HEK293 (cell line): ENCODE measurements around the gene PLAC1.

ENCODE experiments used
- CTCF ChIA-PET: fragments of 350-600 bp; formaldehyde crosslinking; extraction: SDS; loops from one replicate; lab custom pipeline; 2021; ENCODE audit warnings: antibody characterized with exemption; lab: Yijun Ruan, JAX
- POLR2A ChIA-PET: fragments of 300-600 bp; formaldehyde crosslinking; extraction: SDS; loops from one replicate; lab custom pipeline; 2020; ENCODE audit warnings: antibody characterized with exemption, inconsistent platforms; lab: Yijun Ruan, JAX
- H3K27ac ChIP-seq: fragments of 200-500 bp; sonication (Bioruptor generic); 2 replicates; pipeline ENCODE4 v1.5.1; 2014; ENCODE audit warnings: low read depth, low read length, control low read depth, inconsistent platforms; ENCODE audit errors: extremely low read depth
- H3K36me3 ChIP-seq, 2 experiments: fragments of 200-500 bp in 1 of 2; sonication (Bioruptor generic) in 1 of 2; 1 replicate in 1 of 2; 2 replicates in 1 of 2; pipeline ENCODE4 v1.5.1; 2014 to 2017; ENCODE audit warnings: inconsistent platforms in 2 of 2, low read length in 2 of 2; ENCODE audit not compliant: control insufficient read depth in 2 of 2, insufficient read depth in 1 of 2
- H3K4me1 ChIP-seq: fragments of 200-500 bp; sonication (Bioruptor generic); 2 replicates; pipeline ENCODE4 v1.5.1; 2014; ENCODE audit warnings: mild to moderate bottlenecking, low read length, inconsistent platforms; ENCODE audit not compliant: control insufficient read depth, insufficient read depth
- H3K4me3 ChIP-seq: 2 replicates; pipeline ENCODE4 v1.5.1; 2011; ENCODE audit warnings: low read depth, mild to moderate bottlenecking, control low read depth, low read length, moderate library complexity
- H3K9me3 ChIP-seq: fragments of 200-500 bp; sonication (Bioruptor generic); 2 replicates; pipeline ENCODE4 v1.5.1; 2014; ENCODE audit warnings: low read depth, low read length, inconsistent platforms; ENCODE audit not compliant: control insufficient read depth, insufficient read depth
- GLI4 ChIP-seq: fragments of 450-650 bp; formaldehyde crosslinking; IDR thresholded peaks from 2 replicates; pipeline ENCODE4 v1.5.1; 2016; ENCODE audit warnings: missing biosample characterization, missing genetic modification characterization
- IKZF3 ChIP-seq: fragments of 450-650 bp; IDR thresholded peaks from 2 replicates; pipeline ENCODE4 v1.5.0; 2018; ENCODE audit warnings: missing biosample characterization, mild to moderate bottlenecking, missing genetic modification characterization, moderate library complexity
- KLF16 ChIP-seq: fragments of 450-650 bp; formaldehyde crosslinking; IDR thresholded peaks from 2 replicates; pipeline ENCODE4 v1.5.1; 2017; ENCODE audit warnings: missing biosample characterization, missing genetic modification characterization
- MEIS1 ChIP-seq: sonication (generic); formaldehyde crosslinking; IDR thresholded peaks from 2 replicates; pipeline ENCODE4 v1.8.1; 2022; ENCODE audit warnings: missing genetic modification reagents, mild to moderate bottlenecking, borderline replicate concordance
- PRDM1 ChIP-seq: fragments of 450-650 bp; formaldehyde crosslinking; IDR thresholded peaks from 2 replicates; pipeline ENCODE4; 2016; ENCODE audit warnings: missing biosample characterization, missing genetic modification characterization
- YY2 ChIP-seq: fragments of 450-650 bp; formaldehyde crosslinking; IDR thresholded peaks from 2 replicates; pipeline ENCODE4 v1.5.1; 2016; ENCODE audit warnings: missing biosample characterization, missing genetic modification characterization
- ZBTB17 ChIP-seq: fragments of 450-650 bp; formaldehyde crosslinking; IDR thresholded peaks from 2 replicates; pipeline ENCODE4 v1.5.1; 2016; ENCODE audit warnings: missing biosample characterization, missing genetic modification characterization
- ZBTB7A ChIP-seq: fragments of 450-650 bp; formaldehyde crosslinking; IDR thresholded peaks from 2 replicates; pipeline ENCODE4 v1.5.1; 2016; ENCODE audit warnings: low read depth, missing biosample characterization, missing genetic modification characterization
- ZBTB8A ChIP-seq: fragments of 450-650 bp; formaldehyde crosslinking; IDR thresholded peaks from 2 replicates; pipeline ENCODE4 v1.5.1; 2016; ENCODE audit warnings: missing biosample characterization, missing genetic modification characterization
- ZNF10 ChIP-seq: fragments of 450-650 bp; formaldehyde crosslinking; IDR thresholded peaks from 2 replicates; pipeline ENCODE4 v1.5.1; 2017; ENCODE audit warnings: missing biosample characterization, missing genetic modification characterization
- ZNF140 ChIP-seq: fragments of 450-650 bp; formaldehyde crosslinking; IDR thresholded peaks from 2 replicates; pipeline ENCODE4 v1.5.1; 2016; ENCODE audit warnings: missing biosample characterization, missing genetic modification characterization
- ZNF184 ChIP-seq: fragments of 450-650 bp; IDR thresholded peaks from 2 replicates; pipeline ENCODE4 v1.5.1; 2018; ENCODE audit warnings: missing biosample characterization, mild to moderate bottlenecking, missing genetic modification characterization
- ZNF2 ChIP-seq: fragments of 450-650 bp; formaldehyde crosslinking; IDR thresholded peaks from 2 replicates; pipeline ENCODE4 v1.5.1; 2016; ENCODE audit warnings: missing biosample characterization, missing genetic modification characterization
- ZNF274 ChIP-seq, 2 experiments: fragments of 200-500 bp in 1 of 2; fragments of 450-650 bp in 1 of 2; sonication (Bioruptor generic) in 1 of 2; formaldehyde crosslinking in 1 of 2; IDR thresholded peaks; 2 replicates each; pipeline versions ENCODE4 v1.5.1 to v1.6.1; 2014 to 2016; ENCODE audit warnings: borderline replicate concordance in 1 of 2, inconsistent platforms in 1 of 2, low read length in 1 of 2, missing biosample characterization in 1 of 2, missing genetic modification characterization in 1 of 2
- ZNF37A ChIP-seq: fragments of 450-650 bp; IDR thresholded peaks from 2 replicates; pipeline ENCODE4 v1.5.1; 2018; ENCODE audit warnings: missing biosample characterization, missing genetic modification characterization
- ZNF416 ChIP-seq: fragments of 450-650 bp; formaldehyde crosslinking; IDR thresholded peaks from 2 replicates; pipeline ENCODE4 v1.5.1; 2016; ENCODE audit warnings: missing biosample characterization, missing genetic modification characterization
- ZNF48 ChIP-seq: fragments of 450-650 bp; formaldehyde crosslinking; IDR thresholded peaks from 2 replicates; pipeline ENCODE4 v1.5.1; 2016; ENCODE audit warnings: missing biosample characterization, missing genetic modification characterization
- ZNF626 ChIP-seq: fragments of 450-650 bp; sonication (Bioruptor Pico); formaldehyde crosslinking; IDR thresholded peaks from 2 replicates; pipeline ENCODE4 v1.5.1; 2018; ENCODE audit warnings: missing biosample characterization, missing genetic modification characterization, inconsistent platforms
- ZNF777 ChIP-seq: fragments of 450-650 bp; formaldehyde crosslinking; IDR thresholded peaks from 2 replicates; pipeline ENCODE4 v1.5.1; 2017; ENCODE audit warnings: missing biosample characterization, missing genetic modification characterization, borderline replicate concordance
- ZNF785 ChIP-seq: fragments of 450-650 bp; formaldehyde crosslinking; IDR thresholded peaks from 2 replicates; pipeline ENCODE4 v1.5.1; 2016; ENCODE audit warnings: missing biosample characterization, missing genetic modification characterization
- TF ChIP-seq, protein P1 (sequence below): fragments of 450-650 bp; formaldehyde crosslinking; IDR thresholded peaks from 2 replicates; pipeline ENCODE4 v1.5.1; 2016; ENCODE audit warnings: missing biosample characterization, missing genetic modification characterization
- TF ChIP-seq, protein P2 (sequence below): fragments of 450-650 bp; formaldehyde crosslinking; IDR thresholded peaks from 2 replicates; pipeline ENCODE4 v1.5.1; 2016; ENCODE audit warnings: missing biosample characterization, missing genetic modification characterization
- TF ChIP-seq, protein P3 (sequence below): fragments of 450-650 bp; formaldehyde crosslinking; IDR thresholded peaks from 2 replicates; pipeline ENCODE4 v1.5.1; 2016; ENCODE audit warnings: missing biosample characterization, missing genetic modification characterization
- TF ChIP-seq, protein P4 (sequence below): fragments of 450-650 bp; formaldehyde crosslinking; conservative IDR thresholded peaks from 2 replicates; pipeline ENCODE4 v1.5.1; 2016; ENCODE audit warnings: low read depth, missing biosample characterization, missing genetic modification characterization
- TF ChIP-seq, protein P5 (sequence below): fragments of 450-650 bp; formaldehyde crosslinking; IDR thresholded peaks from 2 replicates; pipeline ENCODE4 v1.5.1; 2017; ENCODE audit warnings: missing biosample characterization, missing genetic modification characterization
- TF ChIP-seq, protein P6 (sequence below): fragments of 450-650 bp; formaldehyde crosslinking; IDR thresholded peaks from 2 replicates; pipeline ENCODE4 v1.5.1; 2016; ENCODE audit warnings: missing biosample characterization, missing genetic modification characterization

The PLAC1 gene

DNA sequence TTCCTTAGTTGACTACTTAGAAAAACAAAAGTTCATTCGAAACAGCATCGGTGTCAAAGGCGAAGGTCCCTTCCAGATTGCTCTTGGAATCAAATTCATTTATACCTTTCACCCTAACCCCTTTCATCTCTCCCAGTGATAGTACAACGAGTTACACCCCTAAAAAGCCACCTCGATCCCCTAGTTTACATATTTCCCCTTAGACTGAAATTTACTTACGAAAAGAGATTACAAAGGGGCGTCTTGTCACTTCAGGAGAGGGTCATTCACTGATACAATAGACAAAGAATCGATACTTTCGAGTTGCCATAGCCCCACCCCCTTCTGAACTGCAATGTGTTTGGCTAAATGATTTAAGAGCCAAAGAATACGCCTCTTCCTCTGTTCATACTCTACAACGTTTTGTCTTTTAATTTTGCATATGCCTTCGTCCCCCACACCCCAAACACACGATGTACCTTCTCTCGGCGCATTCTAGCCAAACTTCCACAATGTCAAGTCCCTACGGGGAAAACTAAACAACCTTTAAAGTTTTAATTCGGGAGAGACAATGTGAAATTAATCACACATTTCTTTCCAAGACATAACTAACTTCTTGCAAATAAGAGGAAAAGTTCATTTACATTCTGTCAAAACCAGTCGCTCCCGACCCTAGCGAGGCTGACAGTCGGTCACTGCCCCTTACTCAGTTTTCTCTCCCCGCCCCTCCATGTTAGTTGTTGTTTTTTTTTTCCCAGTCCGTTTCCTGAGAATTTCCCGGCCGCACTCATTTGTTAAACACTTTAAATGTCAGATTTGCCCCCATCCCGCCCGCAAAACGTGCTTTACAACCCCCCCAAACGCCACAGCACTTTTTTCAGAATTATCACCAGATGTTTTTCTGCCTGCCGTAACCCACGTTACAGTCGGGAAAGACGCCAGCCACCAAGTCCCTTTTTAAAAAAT is 109.7 kb downstream of the PLAC1 start:
- Histone ChIP-seq H3K4me3 (peak overlapping the region; percentile 61), H3K9me3 (no peaks in the 10 kb centered on the region), H3K27ac (peak overlapping the region; percentile 96), H3K4me1 (peaks cover 3% of the 10 kb centered on the region; the same call in 1 of the 2 replicates), H3K36me3 (peaks cover 0 to 16% of the 10 kb centered on the region in 2 experiments; a peak in 1 of 3 replicates)
- ChIA-PET POLR2A (no interaction called here), CTCF (no interaction called here)
- TF ChIP-seq, protein P1, sequence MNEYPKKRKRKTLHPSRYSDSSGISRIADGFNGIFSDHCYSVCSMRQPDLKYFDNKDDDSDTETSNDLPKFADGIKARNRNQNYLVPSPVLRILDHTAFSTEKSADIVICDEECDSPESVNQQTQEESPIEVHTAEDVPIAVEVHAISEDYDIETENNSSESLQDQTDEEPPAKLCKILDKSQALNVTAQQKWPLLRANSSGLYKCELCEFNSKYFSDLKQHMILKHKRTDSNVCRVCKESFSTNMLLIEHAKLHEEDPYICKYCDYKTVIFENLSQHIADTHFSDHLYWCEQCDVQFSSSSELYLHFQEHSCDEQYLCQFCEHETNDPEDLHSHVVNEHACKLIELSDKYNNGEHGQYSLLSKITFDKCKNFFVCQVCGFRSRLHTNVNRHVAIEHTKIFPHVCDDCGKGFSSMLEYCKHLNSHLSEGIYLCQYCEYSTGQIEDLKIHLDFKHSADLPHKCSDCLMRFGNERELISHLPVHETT (tag by site-specific recombination) = no peak
- TF ChIP-seq, protein P2, sequence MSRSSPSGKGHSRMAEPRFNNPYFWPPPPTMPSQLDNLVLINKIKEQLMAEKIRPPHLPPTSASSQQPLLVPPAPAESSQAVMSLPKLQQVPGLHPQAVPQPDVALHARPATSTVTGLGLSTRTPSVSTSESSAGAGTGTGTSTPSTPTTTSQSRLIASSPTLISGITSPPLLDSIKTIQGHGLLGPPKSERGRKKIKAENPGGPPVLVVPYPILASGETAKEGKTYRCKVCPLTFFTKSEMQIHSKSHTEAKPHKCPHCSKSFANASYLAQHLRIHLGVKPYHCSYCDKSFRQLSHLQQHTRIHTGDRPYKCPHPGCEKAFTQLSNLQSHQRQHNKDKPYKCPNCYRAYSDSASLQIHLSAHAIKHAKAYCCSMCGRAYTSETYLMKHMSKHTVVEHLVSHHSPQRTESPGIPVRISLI (tag by site-specific recombination) = no peak
- TF ChIP-seq, protein P3, sequence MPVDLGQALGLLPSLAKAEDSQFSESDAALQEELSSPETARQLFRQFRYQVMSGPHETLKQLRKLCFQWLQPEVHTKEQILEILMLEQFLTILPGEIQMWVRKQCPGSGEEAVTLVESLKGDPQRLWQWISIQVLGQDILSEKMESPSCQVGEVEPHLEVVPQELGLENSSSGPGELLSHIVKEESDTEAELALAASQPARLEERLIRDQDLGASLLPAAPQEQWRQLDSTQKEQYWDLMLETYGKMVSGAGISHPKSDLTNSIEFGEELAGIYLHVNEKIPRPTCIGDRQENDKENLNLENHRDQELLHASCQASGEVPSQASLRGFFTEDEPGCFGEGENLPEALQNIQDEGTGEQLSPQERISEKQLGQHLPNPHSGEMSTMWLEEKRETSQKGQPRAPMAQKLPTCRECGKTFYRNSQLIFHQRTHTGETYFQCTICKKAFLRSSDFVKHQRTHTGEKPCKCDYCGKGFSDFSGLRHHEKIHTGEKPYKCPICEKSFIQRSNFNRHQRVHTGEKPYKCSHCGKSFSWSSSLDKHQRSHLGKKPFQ (tag by site-specific recombination) = no peak
- TF ChIP-seq MEIS1 (CRISPR knock-in tag) (no peak), ZBTB7A (tag by site-specific recombination) (no peak), YY2 (no peak), IKZF3 (tag by site-specific recombination) (no peak), ZNF2 (tag by site-specific recombination) (no peak), ZNF140 (tag by site-specific recombination) (no peak), KLF16 (tag by site-specific recombination) (0 out of 2 replicates have a peak, but pooled peaks have one; percentile 37), ZNF416 (no peak), ZNF37A (tag by site-specific recombination) (no peak), ZNF785 (tag by site-specific recombination) (no peak), GLI4 (tag by site-specific recombination) (no peak), ZBTB17 (tag by site-specific recombination) (0 out of 2 replicates have a peak, but pooled peaks have one; percentile 20), ZNF10 (no peak), ZBTB8A (no peak), ZNF626 (tag by site-specific recombination) (no peak), ZNF48 (tag by site-specific recombination) (no peak), PRDM1 (tag by site-specific recombination) (peak; percentile 92), ZNF777 (tag by site-specific recombination) (no peak), ZNF184 (tag by site-specific recombination) (no peak), ZNF274 (IDR thresholded peaks at IDR 0.05; ENCODE audit: low read length) (no peak), ZNF274 (tag by site-specific recombination; IDR thresholded peaks at IDR 0.05; ENCODE audit: borderline replicate concordance) (no peak)
- TF ChIP-seq, protein P4, sequence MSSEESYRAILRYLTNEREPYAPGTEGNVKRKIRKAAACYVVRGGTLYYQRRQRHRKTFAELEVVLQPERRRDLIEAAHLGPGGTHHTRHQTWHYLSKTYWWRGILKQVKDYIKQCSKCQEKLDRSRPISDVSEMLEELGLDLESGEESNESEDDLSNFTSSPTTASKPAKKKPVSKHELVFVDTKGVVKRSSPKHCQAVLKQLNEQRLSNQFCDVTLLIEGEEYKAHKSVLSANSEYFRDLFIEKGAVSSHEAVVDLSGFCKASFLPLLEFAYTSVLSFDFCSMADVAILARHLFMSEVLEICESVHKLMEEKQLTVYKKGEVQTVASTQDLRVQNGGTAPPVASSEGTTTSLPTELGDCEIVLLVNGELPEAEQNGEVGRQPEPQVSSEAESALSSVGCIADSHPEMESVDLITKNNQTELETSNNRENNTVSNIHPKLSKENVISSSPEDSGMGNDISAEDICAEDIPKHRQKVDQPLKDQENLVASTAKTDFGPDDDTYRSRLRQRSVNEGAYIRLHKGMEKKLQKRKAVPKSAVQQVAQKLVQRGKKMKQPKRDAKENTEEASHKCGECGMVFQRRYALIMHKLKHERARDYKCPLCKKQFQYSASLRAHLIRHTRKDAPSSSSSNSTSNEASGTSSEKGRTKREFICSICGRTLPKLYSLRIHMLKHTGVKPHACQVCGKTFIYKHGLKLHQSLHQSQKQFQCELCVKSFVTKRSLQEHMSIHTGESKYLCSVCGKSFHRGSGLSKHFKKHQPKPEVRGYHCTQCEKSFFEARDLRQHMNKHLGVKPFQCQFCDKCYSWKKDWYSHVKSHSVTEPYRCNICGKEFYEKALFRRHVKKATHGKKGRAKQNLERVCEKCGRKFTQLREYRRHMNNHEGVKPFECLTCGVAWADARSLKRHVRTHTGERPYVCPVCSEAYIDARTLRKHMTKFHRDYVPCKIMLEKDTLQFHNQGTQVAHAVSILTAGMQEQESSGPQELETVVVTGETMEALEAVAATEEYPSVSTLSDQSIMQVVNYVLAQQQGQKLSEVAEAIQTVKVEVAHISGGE = no peak
- TF ChIP-seq, protein P5, sequence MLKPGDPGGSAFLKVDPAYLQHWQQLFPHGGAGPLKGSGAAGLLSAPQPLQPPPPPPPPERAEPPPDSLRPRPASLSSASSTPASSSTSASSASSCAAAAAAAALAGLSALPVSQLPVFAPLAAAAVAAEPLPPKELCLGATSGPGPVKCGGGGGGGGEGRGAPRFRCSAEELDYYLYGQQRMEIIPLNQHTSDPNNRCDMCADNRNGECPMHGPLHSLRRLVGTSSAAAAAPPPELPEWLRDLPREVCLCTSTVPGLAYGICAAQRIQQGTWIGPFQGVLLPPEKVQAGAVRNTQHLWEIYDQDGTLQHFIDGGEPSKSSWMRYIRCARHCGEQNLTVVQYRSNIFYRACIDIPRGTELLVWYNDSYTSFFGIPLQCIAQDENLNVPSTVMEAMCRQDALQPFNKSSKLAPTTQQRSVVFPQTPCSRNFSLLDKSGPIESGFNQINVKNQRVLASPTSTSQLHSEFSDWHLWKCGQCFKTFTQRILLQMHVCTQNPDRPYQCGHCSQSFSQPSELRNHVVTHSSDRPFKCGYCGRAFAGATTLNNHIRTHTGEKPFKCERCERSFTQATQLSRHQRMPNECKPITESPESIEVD (tag by site-specific recombination) = peak; percentile 55; the same call in 1 of the 2 replicates
- TF ChIP-seq, protein P6, sequence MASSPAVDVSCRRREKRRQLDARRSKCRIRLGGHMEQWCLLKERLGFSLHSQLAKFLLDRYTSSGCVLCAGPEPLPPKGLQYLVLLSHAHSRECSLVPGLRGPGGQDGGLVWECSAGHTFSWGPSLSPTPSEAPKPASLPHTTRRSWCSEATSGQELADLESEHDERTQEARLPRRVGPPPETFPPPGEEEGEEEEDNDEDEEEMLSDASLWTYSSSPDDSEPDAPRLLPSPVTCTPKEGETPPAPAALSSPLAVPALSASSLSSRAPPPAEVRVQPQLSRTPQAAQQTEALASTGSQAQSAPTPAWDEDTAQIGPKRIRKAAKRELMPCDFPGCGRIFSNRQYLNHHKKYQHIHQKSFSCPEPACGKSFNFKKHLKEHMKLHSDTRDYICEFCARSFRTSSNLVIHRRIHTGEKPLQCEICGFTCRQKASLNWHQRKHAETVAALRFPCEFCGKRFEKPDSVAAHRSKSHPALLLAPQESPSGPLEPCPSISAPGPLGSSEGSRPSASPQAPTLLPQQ (tag by site-specific recombination) = no peak
